Smooth muscle cell (in vitro differentiated cells): ENCODE results near the gene CDSN. TPM values are rescaled to one million over a fixed set of nuclear protein-coding genes. Genes with fewer than 3 reads are reported as not detected.

ENCODE experiments used
- DNase-seq: peaks from one replicate; lab custom pipeline; 2025; ENCODE audit not compliant: unreplicated experiment; lab: John Stamatoyannopoulos, UW
- H2AFZ ChIP-seq: fragments of 200-600 bp; sonication (generic); 2 replicates; pipeline ENCODE4 v1.6.0; 2016; ENCODE audit warnings: antibody characterized with exemption, low read depth, mild to moderate bottlenecking
- H3F3A ChIP-seq: fragments of 200-600 bp; sonication (generic); 2 replicates; pipeline ENCODE4 v1.6.0; 2017; ENCODE audit warnings: antibody characterized with exemption, low read depth
- H3K27ac ChIP-seq: fragments of 200-600 bp; sonication (generic); 2 replicates; pipeline ENCODE4 v1.5.1; 2016; ENCODE audit warnings: low read depth, mild to moderate bottlenecking
- H3K27me3 ChIP-seq: fragments of 200-600 bp; sonication (generic); 2 replicates; pipeline ENCODE4 v1.6.1; 2016; ENCODE audit warnings: low read depth, mild to moderate bottlenecking
- H3K36me3 ChIP-seq: fragments of 200-600 bp; sonication (generic); 2 replicates; pipeline ENCODE4 v1.5.1; 2016; ENCODE audit warnings: low read depth
- H3K4me1 ChIP-seq: fragments of 200-600 bp; sonication (generic); 2 replicates; pipeline ENCODE4 v1.5.1; 2016; ENCODE audit warnings: low read depth
- H3K4me2 ChIP-seq: fragments of 200-600 bp; sonication (generic); 2 replicates; pipeline ENCODE4 v1.6.0; 2016; ENCODE audit warnings: mild to moderate bottlenecking
- H3K4me3 ChIP-seq: fragments of 200-600 bp; sonication (generic); 2 replicates; pipeline ENCODE4 v1.5.1; 2016; ENCODE audit warnings: mild to moderate bottlenecking
- H3K79me2 ChIP-seq: fragments of 200-600 bp; sonication (generic); 2 replicates; pipeline ENCODE4 v1.6.0; 2016; ENCODE audit warnings: low read depth, mild to moderate bottlenecking
- H3K9ac ChIP-seq: fragments of 200-600 bp; sonication (generic); 2 replicates; pipeline ENCODE4 v1.6.0; 2016; ENCODE audit warnings: low read depth
- H3K9me3 ChIP-seq: fragments of 200-600 bp; sonication (generic); replicated peaks from 2 replicates; pipeline ENCODE4 v1.5.1; 2016; ENCODE audit warnings: low read depth
- H4K20me1 ChIP-seq: fragments of 200-600 bp; sonication (generic); 2 replicates; pipeline ENCODE4 v1.6.0; 2016; ENCODE audit warnings: low read depth
- WGBS: methylation state at CpG from one replicate; pipeline ENCODE4 v1.1.7; 2016; ENCODE audit warnings: low lambda C conversion rate; 5-methylcytosine and 5-hydroxymethylcytosine counted together
- polyA plus RNA-seq: library from polyadenylated mRNA; unstranded; fragments of >200 nt; fragmentation: Nextera tagmentation; extraction: Ambion mirVana; gene quantifications from 2 replicates; pipeline ENCODE4 v1.2.1, GENCODE V29; 2016
- total RNA-seq: library from RNA; depleted of rRNA; stranded (reverse); fragments of >200 nt; gene quantifications from 2 replicates; pipeline ENCODE4 v1.2.3, GENCODE V29; 2014
- TF ChIP-seq, protein P1 (sequence below): fragments of 200-600 bp; sonication (generic); IDR thresholded peaks from 2 replicates; pipeline ENCODE4 v1.5.1; 2017; ENCODE audit warnings: borderline replicate concordance, mild to moderate bottlenecking, antibody characterized with exemption; ENCODE audit not compliant: insufficient read depth, poor library complexity, severe bottlenecking

The CDSN gene
- total and polyA plus RNA-seq, 2 experiments from 2014 or later = 1.2 to 11.6 TPM

DNA sequence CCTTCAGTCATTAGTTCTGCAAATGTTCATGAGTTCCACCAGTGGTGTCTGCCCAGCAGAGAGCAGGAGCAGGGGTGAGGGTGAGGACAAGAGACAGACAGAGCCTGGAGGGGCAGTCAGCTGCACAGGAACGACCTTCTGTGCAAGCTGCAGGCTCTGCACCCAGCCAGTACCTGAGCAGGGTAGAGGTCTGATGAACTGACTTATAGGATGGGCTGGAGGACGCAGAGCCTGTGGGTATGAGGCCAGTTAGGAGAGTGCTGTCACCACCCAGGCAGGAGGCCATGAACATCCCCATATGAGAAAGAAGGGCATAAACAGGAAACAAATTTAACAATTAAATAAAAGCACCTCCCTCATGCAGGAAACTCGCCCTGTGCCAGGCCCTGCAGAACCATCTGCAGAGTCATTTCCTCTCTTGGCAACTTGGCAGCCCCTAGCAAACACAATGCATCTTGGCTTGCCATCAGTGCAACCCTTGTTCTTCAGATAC is 25.8 kb downstream of the CDSN start:
- no peaks in the 10 kb centered on the region for H3K79me2 ChIP-seq
- no peaks in the 10 kb centered on the region for H3K4me1 ChIP-seq
- WGBS = 88% methylated on average over 3 of the region's 3 CpGs
- DNase-seq = no peak
- H3K4me2 ChIP-seq = no peak overlapping the region
- no peaks in the 10 kb centered on the region for H4K20me1 ChIP-seq
- no peaks in the 10 kb centered on the region for H3K36me3 ChIP-seq
- no peak overlapping the region for H2AFZ ChIP-seq
- TF ChIP-seq, protein P1, sequence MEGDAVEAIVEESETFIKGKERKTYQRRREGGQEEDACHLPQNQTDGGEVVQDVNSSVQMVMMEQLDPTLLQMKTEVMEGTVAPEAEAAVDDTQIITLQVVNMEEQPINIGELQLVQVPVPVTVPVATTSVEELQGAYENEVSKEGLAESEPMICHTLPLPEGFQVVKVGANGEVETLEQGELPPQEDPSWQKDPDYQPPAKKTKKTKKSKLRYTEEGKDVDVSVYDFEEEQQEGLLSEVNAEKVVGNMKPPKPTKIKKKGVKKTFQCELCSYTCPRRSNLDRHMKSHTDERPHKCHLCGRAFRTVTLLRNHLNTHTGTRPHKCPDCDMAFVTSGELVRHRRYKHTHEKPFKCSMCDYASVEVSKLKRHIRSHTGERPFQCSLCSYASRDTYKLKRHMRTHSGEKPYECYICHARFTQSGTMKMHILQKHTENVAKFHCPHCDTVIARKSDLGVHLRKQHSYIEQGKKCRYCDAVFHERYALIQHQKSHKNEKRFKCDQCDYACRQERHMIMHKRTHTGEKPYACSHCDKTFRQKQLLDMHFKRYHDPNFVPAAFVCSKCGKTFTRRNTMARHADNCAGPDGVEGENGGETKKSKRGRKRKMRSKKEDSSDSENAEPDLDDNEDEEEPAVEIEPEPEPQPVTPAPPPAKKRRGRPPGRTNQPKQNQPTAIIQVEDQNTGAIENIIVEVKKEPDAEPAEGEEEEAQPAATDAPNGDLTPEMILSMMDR = no peak
- peaks cover 5% of the 10 kb centered on the region for H3F3A ChIP-seq
- H3K9me3 ChIP-seq = no peaks in the 10 kb centered on the region
- H3K4me3 ChIP-seq = no peak overlapping the region
- no peaks in the 10 kb centered on the region for H3K27me3 ChIP-seq
- no peak overlapping the region for H3K9ac ChIP-seq
- H3K27ac ChIP-seq = no peak overlapping the region

GRCh38 chr6:31092769-31093505 is 27.3 kb downstream of the CDSN start:
- Histone ChIP-seq H3K4me1 (no peaks in the 10 kb centered on the region), H3F3A (peaks cover 5% of the 10 kb centered on the region), H3K36me3 (no peaks in the 10 kb centered on the region), H3K9me3 (no peaks in the 10 kb centered on the region), H3K4me3 (no peak overlapping the region), H2AFZ (no peak overlapping the region), H3K27ac (no peak overlapping the region), H3K4me2 (peak overlapping the region; percentile 3), H3K27me3 (no peaks in the 10 kb centered on the region), H3K9ac (no peak overlapping the region), H3K79me2 (no peaks in the 10 kb centered on the region), H4K20me1 (no peaks in the 10 kb centered on the region)
- WGBS = 57% methylated on average over 12 of the region's 12 CpGs
- TF ChIP-seq, protein P1 = no peak
- DNase-seq = no peak

DNA sequence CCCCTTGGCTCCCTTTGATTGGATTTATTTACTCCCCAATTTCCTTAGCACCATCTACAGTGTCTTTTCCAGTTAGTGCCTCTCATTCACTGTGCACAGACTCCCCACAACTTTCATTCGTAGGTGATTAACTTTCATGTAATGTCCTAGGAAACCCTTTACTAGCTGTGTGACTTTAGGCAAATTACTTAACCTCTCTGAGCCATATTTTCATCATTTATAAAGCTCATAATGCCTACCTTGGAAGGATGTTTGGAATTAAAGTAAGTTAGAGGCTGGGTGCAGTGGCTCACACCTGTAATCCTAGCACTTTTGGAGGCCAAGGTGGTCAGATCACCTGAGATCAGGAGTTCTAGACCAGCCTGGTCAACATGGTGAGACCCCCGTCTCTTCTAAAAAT is 28.0 kb downstream of the CDSN start:
- no peak overlapping the region for H3K4me2 ChIP-seq
- TF ChIP-seq, protein P1 = no peak
- 100% methylated on average over 2 of the region's 2 CpGs for WGBS
- no peaks in the 10 kb centered on the region for H3K4me1 ChIP-seq
- H4K20me1 ChIP-seq = no peaks in the 10 kb centered on the region
- no peak overlapping the region for H3K27ac ChIP-seq
- no peak overlapping the region for H2AFZ ChIP-seq
- no peaks in the 10 kb centered on the region for H3K9me3 ChIP-seq
- DNase-seq = no peak
- H3K9ac ChIP-seq = no peak overlapping the region
- H3K36me3 ChIP-seq = no peaks in the 10 kb centered on the region
- H3K4me3 ChIP-seq = no peak overlapping the region
- no peaks in the 10 kb centered on the region for H3K79me2 ChIP-seq
- H3K27me3 ChIP-seq = no peaks in the 10 kb centered on the region
- H3F3A ChIP-seq = peaks cover 5% of the 10 kb centered on the region

DNA sequence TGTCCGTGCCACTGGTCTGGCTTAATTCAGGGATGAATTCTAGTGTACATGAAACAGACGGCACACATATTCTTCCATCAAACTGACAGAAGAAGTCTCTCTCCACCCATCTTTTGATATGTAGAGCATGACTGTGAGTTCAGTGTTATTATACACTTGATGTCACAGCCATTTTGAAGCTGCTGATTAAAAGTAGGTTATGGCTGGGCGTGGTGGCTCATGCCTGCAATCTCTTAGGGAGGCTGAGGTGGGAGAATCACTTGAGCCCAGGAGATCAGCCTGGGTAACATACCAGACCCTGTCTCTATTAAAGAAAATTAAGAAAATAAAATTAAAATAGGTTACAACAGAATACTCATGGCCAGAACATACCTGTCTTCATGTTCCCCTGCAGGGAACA is 28.6 kb downstream of the CDSN start:
- no peaks in the 10 kb centered on the region for H3K9me3 ChIP-seq
- no peaks in the 10 kb centered on the region for H3K36me3 ChIP-seq
- no peak overlapping the region for H3K4me3 ChIP-seq
- TF ChIP-seq, protein P1 = no peak
- no peaks in the 10 kb centered on the region for H4K20me1 ChIP-seq
- no peaks in the 10 kb centered on the region for H3K27me3 ChIP-seq
- no peak overlapping the region for H3K9ac ChIP-seq
- no peak for DNase-seq
- H3F3A ChIP-seq = peaks cover 5% of the 10 kb centered on the region
- H3K4me2 ChIP-seq = no peak overlapping the region
- H3K79me2 ChIP-seq = no peaks in the 10 kb centered on the region
- H2AFZ ChIP-seq = no peak overlapping the region
- no peaks in the 10 kb centered on the region for H3K4me1 ChIP-seq
- H3K27ac ChIP-seq = no peak overlapping the region
- 51% methylated on average over 3 of the region's 3 CpGs for WGBS
